H9 (cell line): ENCODE data around the gene DCLK2. TPM values are rescaled to one million over a fixed set of nuclear protein-coding genes. Genes with fewer than 3 reads are reported as not detected.

Source experiments
- DNase-seq: peaks from one replicate; pipeline ENCODE4 v3.0.0-alpha.2; 2017
- H2AFZ ChIP-seq: one replicate; pipeline ENCODE4 v1.6.1; 2013; ENCODE audit warnings: mild to moderate bottlenecking, low read length, control low read depth, moderate library complexity
- H2AK5ac ChIP-seq: 2 replicates; pipeline ENCODE4 v1.6.1; 2013; ENCODE audit warnings: low read length, control low read depth, mixed read lengths; ENCODE audit not compliant: insufficient read length
- H2BK120ac ChIP-seq: one replicate; pipeline ENCODE4 v1.6.1; 2013; ENCODE audit warnings: low read depth, mild to moderate bottlenecking, low read length, control low read depth, inconsistent platforms; ENCODE audit not compliant: poor library complexity, severe bottlenecking
- H2BK12ac ChIP-seq: 2 replicates; pipeline ENCODE4 v1.6.1; 2013; ENCODE audit warnings: low read length, control low read depth, mixed read lengths, low read depth; ENCODE audit not compliant: insufficient read length
- H2BK15ac ChIP-seq: 2 replicates; pipeline ENCODE4 v1.6.1; 2013; ENCODE audit warnings: low read depth, low read length, control low read depth
- H2BK20ac ChIP-seq: one replicate; pipeline ENCODE4 v1.6.1; 2013; ENCODE audit warnings: low read depth, mild to moderate bottlenecking, low read length, control low read depth, inconsistent platforms; ENCODE audit not compliant: poor library complexity, severe bottlenecking
- H2BK5ac ChIP-seq: 2 replicates; pipeline ENCODE4 v1.6.1; 2013; ENCODE audit warnings: low read length, control low read depth, mixed read lengths; ENCODE audit not compliant: insufficient read length
- H3K14ac ChIP-seq: 2 replicates; pipeline ENCODE4 v1.6.1; 2013; ENCODE audit warnings: low read length, control low read depth; ENCODE audit not compliant: insufficient read depth
- H3K18ac ChIP-seq: 2 replicates; pipeline ENCODE4 v1.6.1; 2013; ENCODE audit warnings: low read depth, mild to moderate bottlenecking, mixed read lengths, low read length, control low read depth; ENCODE audit not compliant: insufficient read length
- H3K23ac ChIP-seq: 2 replicates; pipeline ENCODE4 v1.6.1; 2013; ENCODE audit warnings: low read length, control low read depth, mixed read lengths, low read depth; ENCODE audit not compliant: insufficient read length
- H3K23me2 ChIP-seq: 2 replicates; pipeline ENCODE4 v1.6.1; 2013; ENCODE audit warnings: low read depth, mild to moderate bottlenecking, mixed read lengths, low read length, control low read depth; ENCODE audit not compliant: insufficient read length, poor library complexity, severe bottlenecking
- H3K27ac ChIP-seq: 2 replicates; pipeline ENCODE4 v1.5.1; 2013; ENCODE audit warnings: low read length, control low read depth, mixed read lengths, low read depth; ENCODE audit not compliant: insufficient read length
- H3K27me3 ChIP-seq: 2 replicates; pipeline ENCODE4 v1.6.1; 2013; ENCODE audit warnings: low read length, control low read depth, inconsistent platforms; ENCODE audit not compliant: insufficient read depth
- H3K4ac ChIP-seq: 2 replicates; pipeline ENCODE4 v1.6.1; 2013; ENCODE audit warnings: low read depth, mild to moderate bottlenecking, control low read depth, inconsistent platforms, low read length, moderate library complexity
- H3K4me1 ChIP-seq: 2 replicates; pipeline ENCODE4 v1.6.1; 2013; ENCODE audit warnings: low read length, control low read depth, inconsistent platforms; ENCODE audit not compliant: insufficient read depth
- H3K4me2 ChIP-seq: 2 replicates; pipeline ENCODE4 v1.6.1; 2013; ENCODE audit warnings: low read length, control low read depth, mixed read lengths; ENCODE audit not compliant: insufficient read length, insufficient read depth
- H3K56ac ChIP-seq: 2 replicates; pipeline ENCODE4 v1.6.1; 2013; ENCODE audit warnings: low read depth, mild to moderate bottlenecking, mixed read lengths, low read length, control low read depth; ENCODE audit not compliant: insufficient read length
- H3K79me1 ChIP-seq: 2 replicates; pipeline ENCODE4 v1.6.1; 2013; ENCODE audit warnings: low read depth, mild to moderate bottlenecking, moderate library complexity, low read length, control low read depth, inconsistent platforms; ENCODE audit not compliant: insufficient read depth, poor library complexity, severe bottlenecking
- H3K79me2 ChIP-seq: 2 replicates; pipeline ENCODE4 v1.6.1; 2013; ENCODE audit warnings: low read length, control low read depth, inconsistent platforms; ENCODE audit not compliant: insufficient read depth
- H3K9ac ChIP-seq: 2 replicates; pipeline ENCODE4 v1.6.1; 2013; ENCODE audit warnings: low read length, control low read depth, mixed read lengths; ENCODE audit not compliant: insufficient read length; ENCODE audit errors: extremely low read depth
- H3K9me3 ChIP-seq: one replicate; pipeline ENCODE4 v1.6.1; 2013; ENCODE audit warnings: low read depth, low read length, inconsistent platforms; ENCODE audit not compliant: control insufficient read depth
- H3T11ph ChIP-seq: one replicate; pipeline ENCODE4 v1.6.1; 2013; ENCODE audit warnings: mild to moderate bottlenecking, low read length, control low read depth, inconsistent platforms
- H4K20me1 ChIP-seq: one replicate; pipeline ENCODE4 v1.6.1; 2013; ENCODE audit not compliant: control insufficient read depth, insufficient read length, insufficient read depth
- H4K5ac ChIP-seq: 2 replicates; pipeline ENCODE4 v1.6.1; 2013; ENCODE audit warnings: low read depth, mild to moderate bottlenecking, mixed read lengths, low read length, control low read depth; ENCODE audit not compliant: insufficient read length
- H4K8ac ChIP-seq: replicated peaks from 2 replicates; pipeline ENCODE4 v1.6.1; 2013; ENCODE audit warnings: low read length, control low read depth, mixed read lengths, low read depth; ENCODE audit not compliant: insufficient read length
- H4K91ac ChIP-seq: 2 replicates; pipeline ENCODE4 v1.6.1; 2013; ENCODE audit warnings: low read depth, mild to moderate bottlenecking, moderate library complexity, mixed read lengths, low read length, control low read depth; ENCODE audit not compliant: insufficient read length
- H3K27ac Mint-ChIP-seq, 3 experiments: 2 replicates in 2 of 3; 3 replicates in 1 of 3; pipeline ENCODE4 v1.8.0; 2020 to 2021; ENCODE audit warnings: mixed read lengths in 3 of 3, mild to moderate bottlenecking in 1 of 3, moderate library complexity in 1 of 3
- H3K27me3 Mint-ChIP-seq: 2 replicates; pipeline ENCODE4 v1.8.0; 2021; ENCODE audit warnings: low read depth, mild to moderate bottlenecking, moderate library complexity, mixed read lengths
- H3K36me3 Mint-ChIP-seq, 3 experiments: 2 replicates in 2 of 3; 3 replicates in 1 of 3; pipeline ENCODE4 v1.8.0; 2020 to 2021; ENCODE audit warnings: low read depth in 3 of 3, mixed read lengths in 3 of 3; ENCODE audit not compliant: insufficient read depth in 1 of 3
- H3K4me1 Mint-ChIP-seq, 2 experiments: 2 replicates each; pipeline ENCODE4 v1.8.0; 2020; ENCODE audit warnings: mixed read lengths in 2 of 2
- H3K4me3 Mint-ChIP-seq, 2 experiments: 2 replicates in 1 of 2; 3 replicates in 1 of 2; pipeline ENCODE4 v1.8.0; 2020 to 2021; ENCODE audit warnings: mild to moderate bottlenecking in 2 of 2, mixed read lengths in 2 of 2, moderate library complexity in 1 of 2
- H3K9me3 Mint-ChIP-seq, 2 experiments: 2 replicates in 1 of 2; 3 replicates in 1 of 2; pipeline ENCODE4 v1.8.0; 2020; ENCODE audit warnings: mild to moderate bottlenecking in 2 of 2, mixed read lengths in 2 of 2, moderate library complexity in 1 of 2
- WGBS: extraction: QIAGEN DNeasy Blood & Tissue Kit; methylation state at CpG from one replicate; pipeline ENCODE4 v1.1.7; 2013; ENCODE audit warnings: missing lambda C conversion rate, low lambda C conversion rate, mixed read lengths; ENCODE audit not compliant: insufficient read length; ENCODE audit errors: extremely low coverage; 5-methylcytosine and 5-hydroxymethylcytosine counted together
- total RNA-seq: library from RNA; stranded (reverse); gene quantifications from 2 replicates; pipeline ENCODE4 v1.2.1, GENCODE V29; 2021
- TF ChIP-seq, protein P1 (sequence below): fragments of 200-600 bp; sonication (generic); conservative IDR thresholded peaks from 3 replicates; pipeline ENCODE4 v1.8.0; 2021; ENCODE audit warnings: antibody characterized with exemption, mild to moderate bottlenecking

Gene DCLK2
- total RNA-seq, 1 experiment from 2014 or later: 0.33 TPM

GRCh38 chr4:150033081-150033480 lies 45.2 kb upstream of the DCLK2 start:
- 0 out of 2 replicates have a peak, but pooled peaks cover 2% of the 10 kb centered on the region for H3K79me2 ChIP-seq
- H2BK12ac ChIP-seq: no peak overlapping the region
- peaks cover 0 to 1% (median under 1%) of the 10 kb centered on the region in 3 experiments; a peak in 2 of 7 replicates for H3K36me3 Mint-ChIP-seq
- H3K23me2 ChIP-seq: no peaks in the 10 kb centered on the region
- no peaks in the 10 kb centered on the region for H3K27me3 ChIP-seq
- no CpG with 5 or more reads among the region's 4 CpGs for WGBS
- no peaks in the 10 kb centered on the region for H3K27me3 Mint-ChIP-seq
- H3K56ac ChIP-seq: no peak overlapping the region
- no peak for DNase-seq
- no peak overlapping the region for H3K14ac ChIP-seq
- H3K23ac ChIP-seq: no peak overlapping the region
- no peak overlapping the region for H2AK5ac ChIP-seq
- no peak overlapping the region for H3K4ac ChIP-seq
- no peak overlapping the region; a peak in 1 of 5 replicates for H3K4me3 Mint-ChIP-seq
- no peak overlapping the region for H3K27ac ChIP-seq
- H3K4me1 ChIP-seq: peaks cover 10% of the 10 kb centered on the region; the same call in 1 of the 2 replicates
- no peak overlapping the region for H2BK20ac ChIP-seq
- no peaks in the 10 kb centered on the region for H3K9me3 ChIP-seq
- no peak overlapping the region for H4K5ac ChIP-seq
- no peak overlapping the region for H2BK15ac ChIP-seq
- no peak overlapping the region for H2AFZ ChIP-seq
- H3K18ac ChIP-seq: no peak overlapping the region
- no peak overlapping the region for H4K8ac ChIP-seq
- TF ChIP-seq, protein P1, sequence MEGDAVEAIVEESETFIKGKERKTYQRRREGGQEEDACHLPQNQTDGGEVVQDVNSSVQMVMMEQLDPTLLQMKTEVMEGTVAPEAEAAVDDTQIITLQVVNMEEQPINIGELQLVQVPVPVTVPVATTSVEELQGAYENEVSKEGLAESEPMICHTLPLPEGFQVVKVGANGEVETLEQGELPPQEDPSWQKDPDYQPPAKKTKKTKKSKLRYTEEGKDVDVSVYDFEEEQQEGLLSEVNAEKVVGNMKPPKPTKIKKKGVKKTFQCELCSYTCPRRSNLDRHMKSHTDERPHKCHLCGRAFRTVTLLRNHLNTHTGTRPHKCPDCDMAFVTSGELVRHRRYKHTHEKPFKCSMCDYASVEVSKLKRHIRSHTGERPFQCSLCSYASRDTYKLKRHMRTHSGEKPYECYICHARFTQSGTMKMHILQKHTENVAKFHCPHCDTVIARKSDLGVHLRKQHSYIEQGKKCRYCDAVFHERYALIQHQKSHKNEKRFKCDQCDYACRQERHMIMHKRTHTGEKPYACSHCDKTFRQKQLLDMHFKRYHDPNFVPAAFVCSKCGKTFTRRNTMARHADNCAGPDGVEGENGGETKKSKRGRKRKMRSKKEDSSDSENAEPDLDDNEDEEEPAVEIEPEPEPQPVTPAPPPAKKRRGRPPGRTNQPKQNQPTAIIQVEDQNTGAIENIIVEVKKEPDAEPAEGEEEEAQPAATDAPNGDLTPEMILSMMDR: no peak
- H2BK5ac ChIP-seq: no peak overlapping the region
- no peak overlapping the region for H2BK120ac ChIP-seq
- no peaks in the 10 kb centered on the region for H4K20me1 ChIP-seq
- no peak overlapping the region for H3K9ac ChIP-seq
- no peaks in the 10 kb centered on the region for H3K9me3 Mint-ChIP-seq
- no peak overlapping the region for H3K27ac Mint-ChIP-seq
- H3K4me2 ChIP-seq: no peak overlapping the region
- H3K79me1 ChIP-seq: no peaks in the 10 kb centered on the region
- peaks cover 10 to 13% of the 10 kb centered on the region in 2 experiments for H3K4me1 Mint-ChIP-seq
- H3T11ph ChIP-seq: no peak overlapping the region
- H4K91ac ChIP-seq: no peak overlapping the region
